ENCODE data around the gene CCNL2. TPM values are rescaled to one million over a fixed set of nuclear protein-coding genes. Genes with fewer than 3 reads are reported as not detected.
"Not testable (repeated sequence)": the region's sequence is repeated elsewhere in the genome, so short reads cannot be mapped to it uniquely, and the experiment has no call there.

CCNL2 gene
- total RNA-seq, 6 donors from 2014 or later: 131 to 897 (median 216) TPM

GRCh38 chr1:1406821-1407635 is 7.9 kb upstream of the CCNL2 start, which contains the start of gene MRPL20:
Gene MRPL20 (minus strand): TSS chr1:1407293. CDS start chr1:1407217, 76 bp downstream.
- H3K27ac ChIP-seq: peak within 1 kb of the TSS; percentile 83 to 90 (median 85)
- DNase-seq (peak; percentile 95 to 98), ATAC-seq (ENCODE audit: low FRiP score in 2 of 2) (peak; percentile 95 to 100)
- peak in 1 of 4 donors; percentile 81 for TF ChIP-seq EP300 (IDR thresholded peaks at IDR 0.05)
- peak; percentile 98 to 99 for TF ChIP-seq POLR2AphosphoS5 (IDR thresholded peaks at IDR 0.05)
- peak in 2 of 6 experiments; percentile 3 to 20 for TF ChIP-seq CTCF (IDR thresholded peaks at IDR 0.05)
- peak in 3 of 4 donors; percentile 44 to 86 (median 73) for TF ChIP-seq POLR2A (IDR thresholded peaks at IDR 0.05)
- H3K36me3 ChIP-seq: peaks cover 12 to 42% (median 32%) of the 10 kb centered on the region in 4 donors
- 1% methylated on average over 53 to 60 of the region's 98 CpGs for WGBS, 2 donors
- peak within 1 kb of the TSS; percentile 82 to 97 (median 90) for H3K4me3 ChIP-seq
- no peaks in the 10 kb centered on the region for H3K27me3 ChIP-seq
- H3K9me3 ChIP-seq: no peaks in the 10 kb centered on the region
- H3K4me1 ChIP-seq: peaks cover 31 to 47% (median 33%) of the 10 kb centered on the region in 4 donors

- DNase-seq: no peak
- peaks cover 31 to 52% (median 35%) of the 10 kb centered on the region in 4 donors for H3K4me1 ChIP-seq
- H3K4me3 ChIP-seq: peak overlapping the region; percentile 82 to 97 (median 90)
- TF ChIP-seq POLR2A (IDR thresholded peaks at IDR 0.05) (no peak), POLR2AphosphoS5 (IDR thresholded peaks at IDR 0.05) (no peak), CTCF (IDR thresholded peaks at IDR 0.05) (no peak), EP300 (IDR thresholded peaks at IDR 0.05) (no peak)
- no peaks in the 10 kb centered on the region for H3K27me3 ChIP-seq
- peaks cover 12 to 49% (median 37%) of the 10 kb centered on the region in 4 donors for H3K36me3 ChIP-seq
- no peak for ATAC-seq (ENCODE audit: low FRiP score in 2 of 2)
- H3K9me3 ChIP-seq: no peaks in the 10 kb centered on the region
- H3K27ac ChIP-seq: peak overlapping the region; percentile 83 to 90 (median 85)
- 44 to 45% methylated on average over 40 to 41 of the region's 43 CpGs for WGBS, 2 donors
These were observed 7.1 kb upstream of the CCNL2 start for GRCh38 chr1:1406101-1406820.

GRCh38 chr1:1403653-1404052 is 4.5 kb upstream of the CCNL2 start:
- no peak overlapping the region for H3K4me3 ChIP-seq
- DNase-seq (no peak), ATAC-seq (ENCODE audit: low FRiP score in 2 of 2) (no peak)
- H3K9me3 ChIP-seq: no peaks in the 10 kb centered on the region
- WGBS, 2 donors: 82 to 90% methylated on average over 7 of the region's 7 CpGs
- TF ChIP-seq POLR2A (IDR thresholded peaks at IDR 0.05): no peak
- H3K27ac ChIP-seq: no peak overlapping the region
- H3K27me3 ChIP-seq: no peaks in the 10 kb centered on the region
- H3K4me1 ChIP-seq: peaks cover 34 to 53% (median 41%) of the 10 kb centered on the region in 4 donors
- peaks cover 12 to 56% (median 44%) of the 10 kb centered on the region in 4 donors for H3K36me3 ChIP-seq

- H3K4me1 ChIP-seq: peaks cover 31 to 53% (median 40%) of the 10 kb centered on the region in 4 donors
- H3K4me3 ChIP-seq; H3K9me3 ChIP-seq; DNase-seq; H3K27ac ChIP-seq; H3K27me3 ChIP-seq; ATAC-seq (ENCODE audit: low FRiP score in 2 of 2): not testable (repeated sequence)
- 90 to 93% methylated on average over 9 of the region's 9 CpGs for WGBS, 2 donors
- H3K36me3 ChIP-seq: peaks cover 13 to 57% (median 44%) of the 10 kb centered on the region in 4 donors
These were observed 3.8 kb upstream of the CCNL2 start for GRCh38 chr1:1402901-1403392.

- H3K36me3 ChIP-seq: peaks cover 18 to 63% (median 48%) of the 10 kb centered on the region in 4 donors
- no peak for DNase-seq
- no peaks in the 10 kb centered on the region for H3K27me3 ChIP-seq
- ATAC-seq (ENCODE audit: low FRiP score in 2 of 2): no peak
- WGBS, 2 donors: 79 to 88% methylated on average over 17 to 19 of the region's 20 CpGs
- TF ChIP-seq EP300 (IDR thresholded peaks at IDR 0.05) (no peak), POLR2AphosphoS5 (IDR thresholded peaks at IDR 0.05) (no peak), POLR2A (IDR thresholded peaks at IDR 0.05) (no peak), CTCF (IDR thresholded peaks at IDR 0.05) (peak in 3 of 6 experiments; percentile 19 to 46 (median 22))
- H3K4me3 ChIP-seq: no peak overlapping the region
- no peaks in the 10 kb centered on the region for H3K9me3 ChIP-seq
- no peak overlapping the region for H3K27ac ChIP-seq
- peaks cover 37 to 54% (median 42%) of the 10 kb centered on the region in 4 donors for H3K4me1 ChIP-seq
These were observed 3.2 kb upstream of the CCNL2 start for GRCh38 chr1:1402072-1402900.

All from upper lobe of left lung (tissue), 6 donors.